ENCODE results near the gene KRT74.

The KRT74 gene

DNA sequence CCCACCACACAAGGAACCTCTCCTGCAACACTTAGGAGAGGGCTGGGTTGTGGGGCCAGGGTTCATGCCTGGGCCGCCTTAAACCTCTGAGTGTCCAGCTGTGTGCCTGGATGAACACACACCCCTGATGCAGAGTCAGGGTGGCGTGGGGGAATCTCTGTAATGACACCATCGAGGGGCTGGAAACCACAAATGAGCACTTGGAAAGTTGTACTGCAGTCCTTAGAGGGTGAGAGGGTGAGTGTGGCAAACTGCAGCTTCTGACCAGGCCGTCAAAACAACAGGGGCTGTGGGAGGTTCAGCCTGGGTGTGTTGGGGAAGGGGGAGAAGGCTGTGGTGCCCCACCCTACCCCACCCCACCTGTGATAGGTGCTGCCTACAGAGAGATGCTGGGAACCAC lies 41.0 kb downstream of the KRT74 start:
- Histone ChIP-seq H3K9ac (ENCODE audit: low read length) (no peak overlapping the region), H3K4me2 (ENCODE audit: low read length) (no peak overlapping the region), H2BK5ac (ENCODE audit: low read length) (no peak overlapping the region), H3K27ac (ENCODE audit: low read depth, low read length) (no peak overlapping the region), H2BK120ac (ENCODE audit: low read depth, low read length) (no peak overlapping the region), H3K4me1 (ENCODE audit: control insufficient read depth, low read depth, low read length) (no peaks in the 10 kb centered on the region), H2AK5ac (ENCODE audit: low read length) (no peak overlapping the region), H3K79me1 (ENCODE audit: low read length) (no peaks in the 10 kb centered on the region), H3K36me3 (ENCODE audit: control insufficient read depth, insufficient read depth, low read length) (no peaks in the 10 kb centered on the region), H3K18ac (ENCODE audit: low read length) (no peak overlapping the region), H4K5ac (ENCODE audit: low read length) (no peak overlapping the region), H3K56ac (ENCODE audit: low read length) (no peak overlapping the region), H3K23ac (ENCODE audit: low read length) (no peak overlapping the region), H2BK15ac (replicated peaks; ENCODE audit: low read depth) (no peak overlapping the region), H3K79me2 (ENCODE audit: control insufficient read depth, insufficient read depth, low read length) (no peaks in the 10 kb centered on the region), H3K27me3 (ENCODE audit: insufficient read depth, low read length, poor library complexity) (no peaks in the 10 kb centered on the region), H3K4me3 (ENCODE audit: low read length) (no peak overlapping the region), H3K4ac (ENCODE audit: low read depth, low read length) (no peak overlapping the region), H4K8ac (ENCODE audit: low read depth, low read length) (no peak overlapping the region)
- no peak for DNase-seq
- no CpG with 5 or more reads among the region's 4 CpGs for WGBS (ENCODE audit: extremely low coverage, insufficient coverage, low lambda C conversion rate)

DNA sequence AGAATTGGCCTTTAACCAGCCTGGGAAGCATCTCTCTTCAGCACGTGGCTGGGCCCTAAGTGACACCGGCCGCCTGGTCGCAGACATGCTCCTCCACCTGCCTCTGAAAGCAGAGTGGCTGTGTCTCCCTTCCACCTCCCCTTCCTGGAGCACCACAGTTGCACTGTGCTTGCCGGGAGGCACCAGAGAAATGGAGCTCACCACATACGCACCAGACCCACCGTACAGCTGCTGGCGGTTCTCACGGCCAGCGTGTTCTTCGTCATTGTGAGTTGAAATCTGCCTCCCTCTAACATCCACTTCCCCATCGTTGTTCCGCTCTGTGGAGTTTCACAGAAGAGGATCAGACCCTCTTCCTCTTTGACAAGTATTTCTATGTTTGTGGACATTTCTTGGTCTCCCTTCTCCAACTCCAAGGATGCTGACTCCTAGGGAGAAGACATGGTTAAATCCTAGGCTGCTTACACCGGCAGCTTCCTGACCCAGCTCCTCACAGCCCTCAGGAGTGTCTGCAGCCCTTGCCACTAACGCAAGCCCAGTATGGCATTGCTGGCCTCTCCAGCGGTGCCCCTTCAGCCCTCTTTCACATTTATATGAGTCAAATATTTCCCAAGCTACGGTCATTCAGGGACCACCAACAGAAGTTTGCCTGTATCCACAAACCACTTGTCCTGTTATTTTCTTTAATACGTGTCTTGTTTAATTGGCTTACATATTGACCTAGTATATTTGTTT lies 41.9 kb downstream of the KRT74 start:
- H2AK5ac ChIP-seq (ENCODE audit: low read length), result no peak overlapping the region
- H2BK120ac ChIP-seq (ENCODE audit: low read depth, low read length), result no peak overlapping the region
- no peaks in the 10 kb centered on the region for H3K36me3 ChIP-seq (ENCODE audit: control insufficient read depth, insufficient read depth, low read length)
- H3K79me1 ChIP-seq (ENCODE audit: low read length), result no peaks in the 10 kb centered on the region
- H3K4me2 ChIP-seq (ENCODE audit: low read length), result no peak overlapping the region
- no peak overlapping the region for H4K8ac ChIP-seq (ENCODE audit: low read depth, low read length)
- H3K18ac ChIP-seq (ENCODE audit: low read length), result no peak overlapping the region
- DNase-seq, result no peak
- H3K27me3 ChIP-seq (ENCODE audit: insufficient read depth, low read length, poor library complexity), result no peaks in the 10 kb centered on the region
- no peaks in the 10 kb centered on the region for H3K79me2 ChIP-seq (ENCODE audit: control insufficient read depth, insufficient read depth, low read length)
- H3K27ac ChIP-seq (ENCODE audit: low read depth, low read length), result no peak overlapping the region
- H3K56ac ChIP-seq (ENCODE audit: low read length), result no peak overlapping the region
- H2BK15ac ChIP-seq (replicated peaks; ENCODE audit: low read depth), result no peak overlapping the region
- no peak overlapping the region for H4K5ac ChIP-seq (ENCODE audit: low read length)
- no CpG with 5 or more reads among the region's 18 CpGs for WGBS (ENCODE audit: extremely low coverage, insufficient coverage, low lambda C conversion rate)
- H3K23ac ChIP-seq (ENCODE audit: low read length), result no peak overlapping the region
- no peak overlapping the region for H2BK5ac ChIP-seq (ENCODE audit: low read length)
- no peak overlapping the region for H3K4me3 ChIP-seq (ENCODE audit: low read length)
- H3K4ac ChIP-seq (ENCODE audit: low read depth, low read length), result no peak overlapping the region
- H3K9ac ChIP-seq (ENCODE audit: low read length), result no peak overlapping the region
- no peaks in the 10 kb centered on the region for H3K4me1 ChIP-seq (ENCODE audit: control insufficient read depth, low read depth, low read length)

DNA sequence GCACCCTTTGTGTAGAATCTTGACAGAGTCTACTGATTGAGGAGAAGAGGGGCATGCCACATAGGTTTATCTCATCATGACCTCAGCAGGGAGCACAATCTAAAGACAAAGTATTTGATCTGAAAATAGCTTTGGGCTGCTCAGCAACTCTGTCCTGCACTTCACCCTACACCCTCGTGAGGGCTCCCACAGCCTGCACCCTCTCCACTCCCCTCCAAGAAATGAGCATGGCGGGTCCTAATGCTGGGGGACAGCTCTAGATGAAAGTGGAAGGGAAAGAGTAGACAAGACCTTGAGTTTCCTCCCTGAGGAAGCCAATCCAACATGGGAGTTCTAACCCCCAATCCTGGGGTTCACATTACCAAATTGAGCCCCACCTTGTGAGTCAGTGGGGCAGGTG lies 42.7 kb downstream of the KRT74 start:
- no peak overlapping the region for H3K23ac ChIP-seq (ENCODE audit: low read length)
- no peaks in the 10 kb centered on the region for H3K27me3 ChIP-seq (ENCODE audit: insufficient read depth, low read length, poor library complexity)
- no peak overlapping the region for H3K4me3 ChIP-seq (ENCODE audit: low read length)
- no peak overlapping the region for H3K9ac ChIP-seq (ENCODE audit: low read length)
- H3K56ac ChIP-seq (ENCODE audit: low read length), result no peak overlapping the region
- no peak overlapping the region for H2BK15ac ChIP-seq (replicated peaks; ENCODE audit: low read depth)
- no peaks in the 10 kb centered on the region for H3K79me1 ChIP-seq (ENCODE audit: low read length)
- no peak overlapping the region for H4K8ac ChIP-seq (ENCODE audit: low read depth, low read length)
- no peak overlapping the region for H3K27ac ChIP-seq (ENCODE audit: low read depth, low read length)
- no CpG with 5 or more reads among the region's 2 CpGs for WGBS (ENCODE audit: extremely low coverage, insufficient coverage, low lambda C conversion rate)
- DNase-seq, result no peak
- no peaks in the 10 kb centered on the region for H3K4me1 ChIP-seq (ENCODE audit: control insufficient read depth, low read depth, low read length)
- no peak overlapping the region for H4K5ac ChIP-seq (ENCODE audit: low read length)
- H2BK120ac ChIP-seq (ENCODE audit: low read depth, low read length), result no peak overlapping the region
- H3K36me3 ChIP-seq (ENCODE audit: control insufficient read depth, insufficient read depth, low read length), result no peaks in the 10 kb centered on the region
- no peak overlapping the region for H2AK5ac ChIP-seq (ENCODE audit: low read length)
- no peak overlapping the region for H3K4ac ChIP-seq (ENCODE audit: low read depth, low read length)
- H2BK5ac ChIP-seq (ENCODE audit: low read length), result no peak overlapping the region
- no peak overlapping the region for H3K4me2 ChIP-seq (ENCODE audit: low read length)
- H3K18ac ChIP-seq (ENCODE audit: low read length), result no peak overlapping the region
- no peaks in the 10 kb centered on the region for H3K79me2 ChIP-seq (ENCODE audit: control insufficient read depth, insufficient read depth, low read length)

DNA sequence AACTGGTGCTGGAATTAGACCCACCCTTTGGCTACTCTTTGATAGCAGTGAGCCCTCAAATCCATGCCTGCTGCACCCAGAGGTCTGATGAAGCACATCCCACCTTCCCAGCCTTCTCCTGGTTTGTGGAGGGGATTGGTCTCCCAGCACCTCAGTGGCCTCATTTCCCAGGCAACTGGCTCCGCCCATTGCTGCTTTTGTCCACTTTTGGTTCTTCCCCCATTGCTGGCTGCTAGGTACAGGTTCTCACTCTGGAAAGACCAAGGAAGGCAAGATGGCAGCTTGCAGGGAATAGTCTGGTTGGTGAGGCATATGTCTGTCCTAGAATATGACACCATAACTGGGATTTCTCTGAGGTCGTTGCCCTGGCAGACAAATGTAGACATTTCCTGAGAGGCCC lies 43.3 kb downstream of the KRT74 start:
- H2BK15ac ChIP-seq (replicated peaks; ENCODE audit: low read depth), result no peak overlapping the region
- H3K18ac ChIP-seq (ENCODE audit: low read length), result no peak overlapping the region
- H3K23ac ChIP-seq (ENCODE audit: low read length), result no peak overlapping the region
- H3K56ac ChIP-seq (ENCODE audit: low read length), result no peak overlapping the region
- H3K27ac ChIP-seq (ENCODE audit: low read depth, low read length), result no peak overlapping the region
- H3K4me1 ChIP-seq (ENCODE audit: control insufficient read depth, low read depth, low read length), result no peaks in the 10 kb centered on the region
- no peaks in the 10 kb centered on the region for H3K36me3 ChIP-seq (ENCODE audit: control insufficient read depth, insufficient read depth, low read length)
- no peak overlapping the region for H4K5ac ChIP-seq (ENCODE audit: low read length)
- no CpG with 5 or more reads among the region's 2 CpGs for WGBS (ENCODE audit: extremely low coverage, insufficient coverage, low lambda C conversion rate)
- no peaks in the 10 kb centered on the region for H3K79me1 ChIP-seq (ENCODE audit: low read length)
- no peak overlapping the region for H3K4ac ChIP-seq (ENCODE audit: low read depth, low read length)
- no peaks in the 10 kb centered on the region for H3K27me3 ChIP-seq (ENCODE audit: insufficient read depth, low read length, poor library complexity)
- H4K8ac ChIP-seq (ENCODE audit: low read depth, low read length), result no peak overlapping the region
- no peak overlapping the region for H2BK5ac ChIP-seq (ENCODE audit: low read length)
- no peak overlapping the region for H3K4me2 ChIP-seq (ENCODE audit: low read length)
- no peak overlapping the region for H3K9ac ChIP-seq (ENCODE audit: low read length)
- no peaks in the 10 kb centered on the region for H3K79me2 ChIP-seq (ENCODE audit: control insufficient read depth, insufficient read depth, low read length)
- no peak overlapping the region for H2BK120ac ChIP-seq (ENCODE audit: low read depth, low read length)
- no peak for DNase-seq
- no peak overlapping the region for H3K4me3 ChIP-seq (ENCODE audit: low read length)
- no peak overlapping the region for H2AK5ac ChIP-seq (ENCODE audit: low read length)

DNA sequence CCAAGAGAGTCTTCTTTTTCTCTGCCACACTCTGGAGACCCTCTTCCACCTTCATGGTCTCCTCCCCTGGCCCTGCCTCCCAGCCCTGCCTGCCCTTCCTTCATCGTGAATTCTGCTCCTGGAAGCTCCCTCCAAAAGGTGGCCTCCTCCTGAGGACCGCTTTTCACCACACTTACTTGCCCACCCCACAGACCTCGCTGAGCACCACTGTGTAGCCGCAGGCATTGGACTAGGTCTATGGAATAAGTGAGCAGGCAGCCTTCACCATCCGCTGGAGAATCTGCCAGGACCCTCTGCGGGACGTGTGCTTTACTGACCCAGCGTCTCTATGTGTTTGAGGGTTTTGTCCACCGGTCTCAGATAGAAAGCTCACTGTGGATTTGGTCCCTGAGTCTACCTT lies 43.8 kb downstream of the KRT74 start:
- no peak overlapping the region for H4K5ac ChIP-seq (ENCODE audit: low read length)
- no peaks in the 10 kb centered on the region for H3K79me2 ChIP-seq (ENCODE audit: control insufficient read depth, insufficient read depth, low read length)
- no CpG with 5 or more reads among the region's 9 CpGs for WGBS (ENCODE audit: extremely low coverage, insufficient coverage, low lambda C conversion rate)
- H3K27ac ChIP-seq (ENCODE audit: low read depth, low read length), result no peak overlapping the region
- H2AK5ac ChIP-seq (ENCODE audit: low read length), result no peak overlapping the region
- no peak overlapping the region for H4K8ac ChIP-seq (ENCODE audit: low read depth, low read length)
- H3K4me1 ChIP-seq (ENCODE audit: control insufficient read depth, low read depth, low read length), result no peaks in the 10 kb centered on the region
- no peak overlapping the region for H3K4me2 ChIP-seq (ENCODE audit: low read length)
- no peaks in the 10 kb centered on the region for H3K27me3 ChIP-seq (ENCODE audit: insufficient read depth, low read length, poor library complexity)
- H3K79me1 ChIP-seq (ENCODE audit: low read length), result no peaks in the 10 kb centered on the region
- no peak overlapping the region for H2BK15ac ChIP-seq (replicated peaks; ENCODE audit: low read depth)
- H3K4ac ChIP-seq (ENCODE audit: low read depth, low read length), result no peak overlapping the region
- H3K9ac ChIP-seq (ENCODE audit: low read length), result no peak overlapping the region
- no peak overlapping the region for H2BK5ac ChIP-seq (ENCODE audit: low read length)
- no peak for DNase-seq
- H3K56ac ChIP-seq (ENCODE audit: low read length), result no peak overlapping the region
- H3K4me3 ChIP-seq (ENCODE audit: low read length), result no peak overlapping the region
- no peak overlapping the region for H3K18ac ChIP-seq (ENCODE audit: low read length)
- H3K36me3 ChIP-seq (ENCODE audit: control insufficient read depth, insufficient read depth, low read length), result no peaks in the 10 kb centered on the region
- no peak overlapping the region for H2BK120ac ChIP-seq (ENCODE audit: low read depth, low read length)
- no peak overlapping the region for H3K23ac ChIP-seq (ENCODE audit: low read length)

DNA sequence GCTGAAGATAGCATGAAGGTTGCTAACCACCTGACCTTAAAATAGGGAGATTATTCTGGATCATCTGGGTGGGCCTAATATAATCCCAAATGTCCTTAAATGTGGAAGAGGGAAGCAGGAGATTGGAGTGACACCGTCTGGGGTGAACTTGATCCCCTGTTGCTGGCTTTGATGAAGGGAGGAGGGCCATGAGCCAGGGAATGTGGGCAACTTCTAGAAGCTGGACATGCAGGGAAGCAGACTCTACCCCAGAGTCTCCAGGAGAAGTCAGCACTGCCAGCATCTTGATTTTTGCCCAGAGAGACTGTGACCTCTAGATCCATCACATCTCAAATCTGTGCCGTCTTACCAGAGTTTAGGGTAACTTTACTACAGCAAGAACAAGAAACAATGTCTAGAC lies 44.2 kb downstream of the KRT74 start:
- no peaks in the 10 kb centered on the region for H3K79me2 ChIP-seq (ENCODE audit: control insufficient read depth, insufficient read depth, low read length)
- no peaks in the 10 kb centered on the region for H3K79me1 ChIP-seq (ENCODE audit: low read length)
- H2AK5ac ChIP-seq (ENCODE audit: low read length), result no peak overlapping the region
- no peaks in the 10 kb centered on the region for H3K27me3 ChIP-seq (ENCODE audit: insufficient read depth, low read length, poor library complexity)
- no peak overlapping the region for H3K27ac ChIP-seq (ENCODE audit: low read depth, low read length)
- no peak overlapping the region for H3K4me2 ChIP-seq (ENCODE audit: low read length)
- no peak overlapping the region for H2BK5ac ChIP-seq (ENCODE audit: low read length)
- H4K5ac ChIP-seq (ENCODE audit: low read length), result no peak overlapping the region
- H2BK15ac ChIP-seq (replicated peaks; ENCODE audit: low read depth), result no peak overlapping the region
- H3K56ac ChIP-seq (ENCODE audit: low read length), result no peak overlapping the region
- no peak overlapping the region for H3K9ac ChIP-seq (ENCODE audit: low read length)
- H3K36me3 ChIP-seq (ENCODE audit: control insufficient read depth, insufficient read depth, low read length), result no peaks in the 10 kb centered on the region
- no peak overlapping the region for H2BK120ac ChIP-seq (ENCODE audit: low read depth, low read length)
- H3K4me1 ChIP-seq (ENCODE audit: control insufficient read depth, low read depth, low read length), result no peaks in the 10 kb centered on the region
- H4K8ac ChIP-seq (ENCODE audit: low read depth, low read length), result no peak overlapping the region
- no peak overlapping the region for H3K4me3 ChIP-seq (ENCODE audit: low read length)
- no peak overlapping the region for H3K4ac ChIP-seq (ENCODE audit: low read depth, low read length)
- H3K23ac ChIP-seq (ENCODE audit: low read length), result no peak overlapping the region
- no peak for DNase-seq
- no peak overlapping the region for H3K18ac ChIP-seq (ENCODE audit: low read length)
- no CpG with 5 or more reads among the region's 2 CpGs for WGBS (ENCODE audit: extremely low coverage, insufficient coverage, low lambda C conversion rate)

Measured in mesendoderm (in vitro differentiated cells).